Stomach (tissue), 9 donors: ENCODE data around the gene SHISAL1. TPM values are rescaled to one million over a fixed set of nuclear protein-coding genes. Genes with fewer than 3 reads are reported as not detected.

Source experiments
- DNase-seq, 2 donors: peaks; one replicate each; pipeline versions ENCODE4 v3.0.0 to v3.0.0-alpha.2; 2013 to 2019
- H3K27ac ChIP-seq, 5 donors: fragments of 200-600 bp in 4 of 5; sonication (generic) in 4 of 5; one replicate each; pipeline ENCODE4 v1.5.1; 2013 to 2019; ENCODE audit warnings: mild to moderate bottlenecking in 1 of 5, moderate library complexity in 1 of 5
- H3K27me3 ChIP-seq, 3 donors: fragments of 200-600 bp; sonication (generic); one replicate each; pipeline ENCODE4 v1.5.1; 2017 to 2019; ENCODE audit warnings: mixed run types in 1 of 3
- H3K36me3 ChIP-seq, 4 donors: fragments of 200-600 bp; sonication (generic); 1 replicate in 3 of 4; 2 replicates in 1 of 4; pipeline ENCODE4 v1.5.1; 2016 to 2019
- H3K4me1 ChIP-seq, 4 donors: fragments of 200-600 bp; sonication (generic); one replicate each; pipeline ENCODE4 v1.5.1; 2016 to 2019
- H3K4me3 ChIP-seq, 4 donors: fragments of 200-600 bp; sonication (generic) in 3 of 4; one replicate each; pipeline ENCODE4 v1.5.1; 2016 to 2019; ENCODE audit warnings: mild to moderate bottlenecking in 1 of 4
- H3K9me3 ChIP-seq, 4 donors: fragments of 200-600 bp; sonication (generic); one replicate each; pipeline ENCODE4 v1.5.1; 2016 to 2019
- EP300 ChIP-seq: sonication (generic); formaldehyde crosslinking; IDR thresholded peaks from one replicate; pipeline ENCODE4 v1.6.1; 2017; ENCODE audit warnings: antibody characterized with exemption
- POLR2A ChIP-seq, 4 donors: fragments of 450-650 bp; IDR thresholded peaks; one replicate each; pipeline ENCODE4 v1.6.1; 2016; ENCODE audit warnings: antibody characterized with exemption in 4 of 4, control low read depth in 2 of 4, mild to moderate bottlenecking in 1 of 4, moderate library complexity in 1 of 4
- POLR2AphosphoS5 ChIP-seq, 3 donors: sonication (generic); formaldehyde crosslinking; IDR thresholded peaks; one replicate each; pipeline ENCODE4 v1.6.1; 2016; ENCODE audit warnings: antibody characterized with exemption in 3 of 3
- WGBS, 5 donors: extraction: QIAGEN DNeasy Blood & Tissue Kit in 3 of 5; methylation state at CpG; one replicate each; pipeline versions ENCODE4 v1.1.5 to v1.1.7; 2013 to 2018; 5-methylcytosine and 5-hydroxymethylcytosine counted together
- intact Hi-C: fragments of 100-400 bp; cut with DNase I; formaldehyde crosslinking; loops from one replicate; pipeline ENCODE4 v1.15.1; 2023; ENCODE audit warnings: low total_unique reads
- polyA plus RNA-seq, 3 donors: library from polyadenylated mRNA; stranded (reverse); fragments of 200-250 nt; gene quantifications; one replicate each; pipeline ENCODE4 v1.2.3, GENCODE V29; 2013
- total RNA-seq, 5 donors: library from RNA; depleted of rRNA; stranded (reverse); fragments of >200 nt; gene quantifications; one replicate each; pipeline versions ENCODE4 v1.1.0 to v1.2.3, GENCODE V29; 2014 to 2016
- TF ChIP-seq, protein P1 (sequence below), 7 experiments: fragments of 450-650 bp in 4 of 7; fragments of 200-600 bp in 3 of 7; sonication (generic) in 3 of 7; IDR thresholded peaks; one replicate each; pipeline ENCODE4 v1.5.1; 2016 to 2019; ENCODE audit warnings: antibody characterized with exemption in 7 of 7, control low read depth in 2 of 7, mild to moderate bottlenecking in 1 of 7
- donor health status: healthy with polysubstance abuse.
- donor health status: Bipolar disorder and iron deficiency.
- donor health status: healthy.

The SHISAL1 gene
- total and polyA plus RNA-seq, 8 donors = 0.43 to 19.3 (median 1.2) TPM

DNA sequence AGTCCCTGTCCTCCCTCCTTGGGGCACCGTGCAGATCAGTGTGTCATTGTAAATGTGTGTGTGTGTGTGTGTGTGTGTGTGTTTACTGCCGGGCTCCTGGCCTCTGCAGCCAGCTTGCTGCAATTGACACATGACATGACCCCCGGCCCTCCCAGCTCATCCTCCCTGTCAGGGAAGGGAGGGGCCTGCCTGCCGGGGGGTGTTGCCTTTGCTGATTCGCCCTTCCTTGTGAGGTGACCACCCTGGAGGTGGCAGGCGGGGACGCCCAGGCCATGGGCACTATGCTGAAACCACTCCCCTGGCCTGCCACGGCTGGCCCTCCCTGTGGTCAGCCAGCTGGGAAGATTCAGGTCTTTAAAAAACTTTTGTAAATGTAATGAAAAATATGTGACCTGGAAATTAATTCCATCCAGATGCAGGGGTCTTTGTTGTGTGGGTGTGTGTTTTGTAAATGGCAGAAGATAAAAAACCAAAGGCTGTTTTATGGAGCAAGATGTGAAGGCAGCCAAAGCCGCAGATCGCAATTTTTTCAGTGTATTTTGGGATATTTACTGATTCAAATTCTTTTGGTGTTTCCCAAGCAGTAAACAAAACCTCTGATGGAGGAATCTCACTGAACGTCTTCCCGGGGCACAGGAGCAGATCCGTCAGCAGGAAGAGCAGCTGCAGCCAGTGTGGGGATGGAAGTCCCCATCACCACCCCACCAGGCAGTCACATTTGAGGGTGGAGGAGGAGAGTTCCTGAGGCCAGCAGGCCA lies 23.2 kb downstream of the SHISAL1 start:
- TF ChIP-seq EP300 (no peak), POLR2AphosphoS5 (IDR thresholded peaks at IDR 0.05) (no peak), POLR2A (IDR thresholded peaks at IDR 0.05) (no peak)
- TF ChIP-seq, protein P1, sequence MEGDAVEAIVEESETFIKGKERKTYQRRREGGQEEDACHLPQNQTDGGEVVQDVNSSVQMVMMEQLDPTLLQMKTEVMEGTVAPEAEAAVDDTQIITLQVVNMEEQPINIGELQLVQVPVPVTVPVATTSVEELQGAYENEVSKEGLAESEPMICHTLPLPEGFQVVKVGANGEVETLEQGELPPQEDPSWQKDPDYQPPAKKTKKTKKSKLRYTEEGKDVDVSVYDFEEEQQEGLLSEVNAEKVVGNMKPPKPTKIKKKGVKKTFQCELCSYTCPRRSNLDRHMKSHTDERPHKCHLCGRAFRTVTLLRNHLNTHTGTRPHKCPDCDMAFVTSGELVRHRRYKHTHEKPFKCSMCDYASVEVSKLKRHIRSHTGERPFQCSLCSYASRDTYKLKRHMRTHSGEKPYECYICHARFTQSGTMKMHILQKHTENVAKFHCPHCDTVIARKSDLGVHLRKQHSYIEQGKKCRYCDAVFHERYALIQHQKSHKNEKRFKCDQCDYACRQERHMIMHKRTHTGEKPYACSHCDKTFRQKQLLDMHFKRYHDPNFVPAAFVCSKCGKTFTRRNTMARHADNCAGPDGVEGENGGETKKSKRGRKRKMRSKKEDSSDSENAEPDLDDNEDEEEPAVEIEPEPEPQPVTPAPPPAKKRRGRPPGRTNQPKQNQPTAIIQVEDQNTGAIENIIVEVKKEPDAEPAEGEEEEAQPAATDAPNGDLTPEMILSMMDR (IDR thresholded peaks at IDR 0.05) = no peak
- Histone ChIP-seq H3K27me3 (peaks cover 0 to 51% (median 0%) of the 10 kb centered on the region in 3 donors), H3K4me1 (no peaks in the 10 kb centered on the region), H3K36me3 (no peaks in the 10 kb centered on the region), H3K4me3 (no peak overlapping the region), H3K9me3 (peaks cover 0 to 7% (median 5%) of the 10 kb centered on the region in 4 donors), H3K27ac (no peak overlapping the region)
- no peak for DNase-seq
- intact Hi-C loops = no loop called here
- WGBS, 5 donors = 42 to 56% (median 50%) methylated on average over 12 to 13 of the region's 13 CpGs

DNA sequence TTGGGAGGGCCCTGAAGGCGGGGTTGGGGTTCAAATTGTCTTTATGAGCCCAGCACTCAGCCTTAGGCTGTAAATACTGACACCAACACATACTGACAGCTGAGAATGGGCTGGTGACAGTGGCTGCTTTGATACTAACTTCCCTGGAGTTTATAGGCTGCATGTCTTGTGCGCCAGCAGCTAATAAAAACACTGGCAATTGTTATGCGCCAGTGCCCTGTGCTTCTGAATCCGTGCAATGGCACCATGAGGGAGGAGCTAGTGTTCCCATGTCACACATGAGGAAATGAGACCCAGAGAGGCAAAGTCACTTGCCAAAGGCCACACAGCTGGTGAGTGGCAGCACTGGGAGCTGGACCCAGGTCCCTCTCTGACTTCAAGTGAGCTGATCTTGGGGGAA lies 23.8 kb downstream of the SHISAL1 start:
- Histone ChIP-seq H3K9me3 (peaks cover 0 to under 1% (median 0%) of the 10 kb centered on the region in 4 donors), H3K4me1 (no peaks in the 10 kb centered on the region), H3K27me3 (peaks cover 0 to 55% (median 0%) of the 10 kb centered on the region in 3 donors), H3K4me3 (no peak overlapping the region), H3K36me3 (no peaks in the 10 kb centered on the region), H3K27ac (no peak overlapping the region)
- intact Hi-C loops = no loop called here
- TF ChIP-seq POLR2AphosphoS5 (IDR thresholded peaks at IDR 0.05) (no peak), EP300 (no peak), POLR2A (IDR thresholded peaks at IDR 0.05) (no peak)
- TF ChIP-seq, protein P1 (IDR thresholded peaks at IDR 0.05) = no peak
- 66 to 83% (median 71%) methylated on average over 1 to 4 of the region's 4 CpGs for WGBS, 5 donors
- DNase-seq = no peak

DNA sequence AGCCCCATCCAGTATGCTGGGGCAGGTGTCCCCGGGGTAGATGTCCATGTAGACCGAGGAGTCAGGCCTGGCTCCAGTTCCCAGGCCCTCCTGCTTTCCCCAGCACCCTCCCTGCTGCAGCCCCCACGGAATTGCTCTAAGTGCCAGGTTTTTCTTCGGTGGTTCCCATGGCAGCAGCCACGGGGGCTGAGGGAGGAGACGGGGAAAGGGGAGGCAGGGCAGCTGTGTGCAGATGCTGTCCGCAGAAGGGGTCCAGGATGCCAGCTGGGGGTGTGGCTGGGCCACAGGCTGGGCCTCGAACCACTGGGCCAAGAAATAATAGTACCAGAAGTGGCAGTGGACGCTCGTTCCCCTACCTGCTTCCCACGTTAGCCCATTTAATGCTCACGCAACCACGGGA lies 25.0 kb downstream of the SHISAL1 start:
- Histone ChIP-seq H3K27me3 (peaks cover 0 to 52% (median 0%) of the 10 kb centered on the region in 3 donors), H3K4me3 (no peak overlapping the region), H3K27ac (no peak overlapping the region), H3K36me3 (no peaks in the 10 kb centered on the region), H3K4me1 (no peaks in the 10 kb centered on the region), H3K9me3 (no peaks in the 10 kb centered on the region)
- peak in 1 of 2 donors; percentile 34 for DNase-seq
- WGBS, 5 donors = 64 to 72% (median 67%) methylated on average over 13 of the region's 13 CpGs
- intact Hi-C loops = no loop called here
- TF ChIP-seq POLR2A (IDR thresholded peaks at IDR 0.05) (no peak), EP300 (no peak), POLR2AphosphoS5 (IDR thresholded peaks at IDR 0.05) (no peak)
- TF ChIP-seq, protein P1 (IDR thresholded peaks at IDR 0.05) = no peak

DNA sequence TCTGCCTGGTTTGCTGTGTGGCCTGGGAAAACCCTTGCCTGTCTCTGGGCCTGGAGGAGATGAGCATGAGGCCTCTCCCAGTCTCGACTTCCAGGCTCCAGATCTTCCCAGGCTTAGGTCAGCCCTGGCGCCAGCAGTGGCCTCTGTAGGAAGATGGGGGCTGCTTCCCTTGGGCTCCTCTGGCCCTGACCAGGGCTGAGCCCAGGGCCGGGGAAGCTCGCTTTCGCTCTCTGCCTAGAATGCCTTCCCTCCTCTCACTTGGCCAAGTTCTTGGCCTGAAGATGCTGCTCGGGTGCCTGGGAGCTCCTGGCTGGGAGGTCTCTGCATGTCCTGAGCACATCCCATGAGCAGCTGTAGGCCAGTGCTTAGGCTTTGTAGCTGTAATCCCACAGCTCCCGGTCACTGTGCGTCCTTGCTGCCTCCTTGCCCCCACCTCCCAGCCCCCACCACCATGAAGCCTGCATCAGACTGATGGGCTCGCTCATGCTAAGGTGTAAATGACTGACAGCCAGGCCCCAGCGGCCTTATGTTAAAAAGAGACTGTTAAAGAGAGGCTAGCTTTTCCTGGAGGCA lies 25.5 kb downstream of the SHISAL1 start:
- 67 to 75% (median 73%) methylated on average over 9 to 10 of the region's 10 CpGs for WGBS, 5 donors
- peak in 1 of 2 donors; percentile 36 for DNase-seq

More for the DNA sequence above, 25.5 kb downstream of the SHISAL1 start:
- no peaks in the 10 kb centered on the region for H3K36me3 ChIP-seq
- peaks cover 0 to 52% (median 3%) of the 10 kb centered on the region in 3 donors for H3K27me3 ChIP-seq
- TF ChIP-seq POLR2A (IDR thresholded peaks at IDR 0.05) (no peak), POLR2AphosphoS5 (IDR thresholded peaks at IDR 0.05) (no peak), EP300 (no peak)
- no peak overlapping the region for H3K4me3 ChIP-seq
- H3K27ac ChIP-seq = no peak overlapping the region
- H3K4me1 ChIP-seq = no peaks in the 10 kb centered on the region
- no peaks in the 10 kb centered on the region for H3K9me3 ChIP-seq
- intact Hi-C loops = no loop called here
